Cortex of kidney (tissue), 1 donor: ENCODE measurements around the gene MIEN1.
"Not testable (repeated sequence)": the region's sequence is repeated elsewhere in the genome, so short reads cannot be mapped to it uniquely, and the experiment has no call there.

Experiments
- DNase-seq: peaks from one replicate; lab custom pipeline; 2025; lab: John Stamatoyannopoulos, UW

The MIEN1 gene

DNA sequence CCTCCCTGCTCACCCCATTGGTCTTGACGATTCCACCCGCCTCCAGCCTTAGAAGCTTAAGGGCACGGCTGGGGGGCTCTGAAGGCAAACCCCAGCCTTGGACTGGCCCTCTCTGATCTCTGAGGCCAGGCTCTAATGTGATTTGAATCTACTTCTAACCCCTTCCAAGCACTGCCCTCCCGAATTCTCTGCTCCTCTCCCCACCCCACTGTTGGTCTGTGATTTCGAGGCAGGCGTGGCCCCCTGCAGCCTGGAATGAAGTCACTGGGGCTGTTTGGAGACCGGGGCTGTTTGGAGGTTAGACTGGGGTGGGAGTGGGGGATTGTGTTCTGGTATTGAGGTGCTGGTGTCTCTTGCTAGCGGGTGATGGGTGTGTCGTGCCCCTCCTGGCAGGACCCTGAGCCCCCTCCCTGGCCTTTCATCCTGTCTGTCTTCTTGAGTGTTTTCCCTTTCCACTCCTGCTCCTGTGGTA lies 9.6 kb upstream of the MIEN1 start:
- no peak for DNase-seq

DNA sequence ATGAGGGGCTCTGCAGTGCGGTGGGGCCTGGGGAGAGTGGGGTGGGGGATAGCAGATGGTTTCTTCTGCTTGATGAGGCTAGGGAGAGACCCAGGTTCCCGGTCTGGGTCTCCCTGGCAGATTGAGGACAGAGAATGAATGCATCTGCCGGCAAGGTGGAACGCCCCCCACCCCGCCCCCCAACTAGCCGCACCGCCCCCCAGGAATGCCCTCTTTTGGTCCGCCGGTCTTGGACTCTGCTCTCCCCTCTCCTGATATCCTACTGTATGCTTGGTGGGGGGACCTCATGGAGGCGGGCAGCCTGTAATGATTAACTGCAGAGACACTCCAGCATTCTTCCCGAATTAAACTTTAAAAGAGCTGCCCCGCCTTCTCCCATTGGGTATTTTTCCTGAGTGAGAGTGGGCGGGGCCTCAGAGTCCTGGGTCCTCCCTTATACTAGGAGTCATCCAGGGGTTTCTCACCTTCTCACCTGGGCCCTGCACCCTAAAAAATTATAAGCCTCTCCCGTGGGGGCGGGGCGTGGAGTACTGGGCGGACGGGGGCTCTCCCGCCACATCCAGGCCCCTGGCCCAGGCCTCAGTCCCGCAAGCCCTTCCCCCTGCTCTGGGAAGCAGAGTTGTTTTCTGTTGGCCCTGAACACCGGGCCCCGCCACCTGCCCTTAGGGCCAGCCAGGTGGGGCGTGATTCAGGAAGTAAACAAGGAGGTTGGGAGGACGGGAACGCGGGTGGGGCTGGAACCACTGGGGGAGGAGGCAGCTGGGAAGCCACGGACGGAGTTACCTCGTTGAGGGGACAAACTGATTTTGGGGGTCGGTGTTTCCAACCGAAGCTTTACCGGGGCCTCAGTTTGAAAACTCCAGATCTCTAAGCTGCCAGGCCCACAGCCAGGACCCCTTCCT lies 8.9 kb upstream of the MIEN1 start:
- no peak for DNase-seq

DNA sequence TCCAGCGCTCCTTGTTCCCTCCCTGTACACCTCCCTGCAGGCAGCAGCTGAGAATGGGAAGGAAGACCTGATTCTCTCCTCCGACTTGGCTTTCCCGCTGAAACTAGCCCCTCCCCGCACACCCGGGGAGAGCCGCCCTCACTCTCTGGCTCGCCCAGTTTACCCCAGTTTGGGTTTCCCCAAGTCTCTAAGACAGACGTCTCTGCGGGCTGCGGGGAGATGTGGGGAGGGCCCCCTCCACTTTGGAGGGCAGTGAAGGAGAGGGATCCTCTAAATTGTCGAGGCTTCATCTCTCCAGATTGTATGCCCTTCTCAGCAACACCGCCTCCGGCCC lies 8.2 kb upstream of the MIEN1 start:
- no peak for DNase-seq

DNA sequence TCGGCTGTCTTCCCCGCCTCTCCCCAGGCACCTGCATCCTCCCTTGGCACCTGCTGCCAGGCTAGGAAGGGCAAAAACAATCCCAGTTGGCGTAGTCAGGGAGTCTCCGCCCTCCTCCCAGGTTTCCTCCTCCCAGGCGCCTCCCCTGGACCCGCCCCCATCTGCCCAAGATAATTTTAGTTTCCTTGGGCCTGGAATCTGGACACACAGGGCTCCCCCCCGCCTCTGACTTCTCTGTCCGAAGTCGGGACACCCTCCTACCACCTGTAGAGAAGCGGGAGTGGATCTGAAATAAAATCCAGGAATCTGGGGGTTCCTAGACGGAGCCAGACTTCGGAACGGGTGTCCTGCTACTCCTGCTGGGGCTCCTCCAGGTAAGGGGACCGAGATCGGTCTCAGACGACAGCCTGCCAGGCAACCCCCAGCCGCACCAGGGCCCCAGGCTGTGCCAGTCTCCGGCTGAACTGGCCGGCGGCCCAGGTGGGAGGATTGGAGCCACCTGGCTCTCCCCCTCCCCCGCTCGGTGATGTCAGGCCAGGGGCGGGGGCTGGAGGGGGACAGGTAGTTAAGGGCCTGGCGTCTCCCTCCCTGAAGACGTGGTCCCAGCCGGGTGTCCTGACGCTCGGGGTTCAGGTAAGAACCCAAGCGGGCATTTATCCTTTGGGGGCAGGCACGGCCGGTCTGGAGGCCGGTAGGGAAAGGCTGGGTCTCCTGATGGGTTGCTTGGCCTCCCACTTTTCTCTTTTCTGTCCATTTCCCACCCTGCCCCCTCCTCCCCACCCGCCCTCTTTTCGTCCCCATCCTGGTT lies 7.6 kb upstream of the MIEN1 start, which contains the start of gene GRB7:
Gene GRB7, plus strand, starts transcription at position 179 of the 808 bp plus-strand sequence. CDS start 4,364 bp downstream, outside the sequence.
- DNase-seq = no peak

DNA sequence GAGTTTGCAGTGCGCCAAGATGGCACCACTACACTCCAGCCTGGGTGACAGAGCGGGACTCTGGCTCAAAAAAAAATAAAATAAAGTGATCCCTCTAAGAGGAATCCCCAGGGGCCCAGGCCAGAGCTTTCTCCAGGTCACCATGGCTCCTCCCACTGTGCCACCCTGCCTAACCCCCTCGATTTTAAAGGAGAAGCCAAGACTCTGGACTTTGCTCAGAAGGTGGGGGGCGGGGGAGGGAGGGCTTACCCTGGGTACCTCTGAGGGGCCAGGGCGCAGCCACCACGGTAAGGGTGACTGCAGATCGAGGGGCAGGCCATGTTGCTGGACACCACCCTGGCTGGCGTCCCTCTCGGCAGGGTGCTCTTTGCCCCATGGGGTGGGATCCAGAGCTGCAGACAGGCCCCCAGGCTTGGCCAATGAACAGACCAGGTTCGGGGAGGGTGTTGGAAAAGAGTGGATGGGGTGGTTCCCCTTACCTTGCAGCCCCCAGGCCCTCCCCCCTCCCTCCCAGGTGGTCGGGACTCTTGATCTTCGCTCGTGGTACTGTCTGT lies 7.0 kb upstream of the MIEN1 start:
- no peak for DNase-seq

DNA sequence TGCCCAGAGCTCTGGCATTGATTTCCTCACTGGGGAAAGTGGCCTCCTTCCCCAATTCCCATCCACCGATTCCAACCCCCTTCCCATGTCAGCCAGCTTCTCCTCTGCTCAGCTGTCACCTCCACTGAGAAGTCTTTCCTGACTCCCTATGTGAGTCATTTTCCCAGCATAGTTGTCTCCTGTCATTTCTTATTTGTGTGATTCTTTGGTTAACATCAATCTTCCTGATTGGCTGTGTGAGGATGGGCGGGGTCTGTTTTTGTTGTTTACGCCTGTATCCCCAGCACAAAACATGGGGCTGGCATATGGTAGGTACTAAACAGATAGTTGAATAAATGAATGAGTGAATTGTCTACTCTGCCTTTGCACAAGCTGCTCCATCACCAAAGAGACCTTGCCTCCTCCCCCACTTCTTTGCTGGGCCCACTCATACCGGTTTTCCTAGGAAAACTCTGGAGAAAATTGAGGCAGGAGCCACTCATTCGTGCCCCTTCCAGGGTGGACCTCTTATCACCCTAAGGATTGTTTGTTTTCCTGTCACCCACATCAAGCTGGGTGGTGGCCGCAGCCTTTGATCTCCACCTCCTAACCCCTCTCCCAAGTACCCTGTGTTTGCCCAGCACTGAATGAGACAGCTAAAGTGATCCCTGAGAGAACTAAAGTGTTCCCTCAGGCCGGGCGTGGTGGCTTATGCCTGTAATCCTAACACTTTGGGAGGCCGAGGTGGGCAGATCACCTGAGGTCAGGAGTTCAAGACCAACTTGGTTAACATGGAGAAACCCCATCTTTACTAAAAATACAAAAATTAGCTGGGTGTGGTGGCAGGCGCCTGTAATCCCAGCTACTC lies 6.2 kb upstream of the MIEN1 start:
- DNase-seq = no peak

DNA sequence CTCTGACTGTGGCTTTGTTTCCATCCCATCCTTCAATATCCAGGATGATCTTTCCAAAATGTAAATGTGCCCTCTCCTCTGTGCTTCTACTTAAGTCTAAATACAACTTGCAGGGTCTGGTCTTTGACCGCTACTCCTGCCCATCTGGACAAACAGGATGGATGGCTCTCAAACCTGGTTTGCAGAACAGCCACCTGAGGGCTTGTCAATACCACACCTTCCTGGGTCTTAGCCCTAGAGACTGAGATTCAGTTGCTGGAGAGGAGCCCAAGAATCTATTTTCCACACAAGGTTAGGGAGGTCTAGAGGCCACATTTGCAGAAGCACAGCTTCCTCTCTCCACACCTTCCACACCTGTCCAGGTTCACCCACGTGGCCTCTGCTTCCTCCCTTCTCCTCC lies 5.5 kb upstream of the MIEN1 start:
- no peak for DNase-seq

DNA sequence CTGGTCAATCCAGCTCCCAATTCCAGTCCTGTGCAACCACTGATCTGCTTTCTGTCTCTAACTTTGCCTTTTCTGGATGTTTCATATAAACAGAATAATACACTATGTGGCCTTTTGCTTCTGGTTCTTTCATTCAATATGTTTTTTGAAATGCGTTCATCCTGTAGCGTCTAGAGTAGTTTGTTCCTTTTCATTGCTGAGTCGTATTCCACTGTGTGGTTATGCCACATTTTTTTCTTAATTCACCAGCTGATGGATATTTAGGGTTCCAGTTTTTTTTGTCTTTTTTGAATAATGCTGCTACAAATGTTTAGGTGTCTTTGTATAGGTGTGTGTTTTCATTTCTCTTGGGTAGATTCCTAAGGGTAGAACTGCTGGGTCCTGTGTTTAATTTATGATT lies 2.3 kb upstream of the MIEN1 start:
- DNase-seq = no peak

DNA sequence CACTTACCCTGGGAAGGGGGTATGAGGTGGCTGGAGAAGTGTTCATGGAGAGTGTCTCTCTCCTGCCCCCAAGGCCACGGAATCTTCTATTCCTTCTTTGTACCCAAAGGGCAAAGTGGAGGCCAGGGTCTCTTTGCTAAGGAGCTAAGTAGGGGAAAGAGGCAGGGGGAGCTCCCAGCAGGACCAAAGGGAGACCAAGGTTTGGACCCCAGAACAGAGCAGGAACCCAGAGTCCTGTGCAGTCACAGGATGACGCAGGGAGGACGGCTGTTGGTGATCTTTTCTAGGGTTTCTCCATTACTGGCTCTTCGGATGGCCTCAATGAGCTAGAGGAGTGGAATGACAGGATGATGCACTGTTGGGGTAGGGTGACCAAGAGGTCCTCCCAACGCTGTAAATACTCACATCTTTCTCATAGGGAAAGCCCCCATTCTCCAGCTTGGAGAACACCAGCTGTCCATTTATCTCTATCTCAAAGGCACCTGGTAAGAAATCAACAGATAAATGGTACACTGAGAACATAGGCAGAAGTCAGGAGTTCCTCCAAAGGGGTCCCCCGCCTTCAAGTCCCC lies 966 bp downstream of the MIEN1 start:
- no peak for DNase-seq

DNA sequence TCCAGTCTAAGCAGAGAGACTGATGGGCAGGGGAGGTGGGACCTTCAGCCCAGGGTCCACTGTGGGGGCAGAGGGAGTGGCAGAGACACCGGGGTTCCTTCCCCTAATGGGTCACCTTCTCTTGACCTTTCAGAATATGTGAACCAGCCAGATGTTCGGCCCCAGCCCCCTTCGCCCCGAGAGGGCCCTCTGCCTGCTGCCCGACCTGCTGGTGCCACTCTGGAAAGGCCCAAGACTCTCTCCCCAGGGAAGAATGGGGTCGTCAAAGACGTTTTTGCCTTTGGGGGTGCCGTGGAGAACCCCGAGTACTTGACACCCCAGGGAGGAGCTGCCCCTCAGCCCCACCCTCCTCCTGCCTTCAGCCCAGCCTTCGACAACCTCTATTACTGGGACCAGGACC lies 2.8 kb downstream of the MIEN1 start:
- no peak for DNase-seq

DNA sequence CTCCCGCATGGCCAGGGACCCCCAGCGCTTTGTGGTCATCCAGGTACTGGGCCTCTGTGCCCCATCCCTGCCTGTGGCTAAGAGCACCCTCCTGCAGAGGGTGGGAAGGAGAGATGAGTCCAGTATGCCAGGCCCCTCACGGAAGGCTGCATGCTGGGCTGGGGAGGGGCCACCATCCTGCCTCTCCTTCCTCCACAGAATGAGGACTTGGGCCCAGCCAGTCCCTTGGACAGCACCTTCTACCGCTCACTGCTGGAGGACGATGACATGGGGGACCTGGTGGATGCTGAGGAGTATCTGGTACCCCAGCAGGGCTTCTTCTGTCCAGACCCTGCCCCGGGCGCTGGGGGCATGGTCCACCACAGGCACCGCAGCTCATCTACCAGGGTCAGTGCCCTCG lies 3.7 kb downstream of the MIEN1 start:
- no peak for DNase-seq

DNA sequence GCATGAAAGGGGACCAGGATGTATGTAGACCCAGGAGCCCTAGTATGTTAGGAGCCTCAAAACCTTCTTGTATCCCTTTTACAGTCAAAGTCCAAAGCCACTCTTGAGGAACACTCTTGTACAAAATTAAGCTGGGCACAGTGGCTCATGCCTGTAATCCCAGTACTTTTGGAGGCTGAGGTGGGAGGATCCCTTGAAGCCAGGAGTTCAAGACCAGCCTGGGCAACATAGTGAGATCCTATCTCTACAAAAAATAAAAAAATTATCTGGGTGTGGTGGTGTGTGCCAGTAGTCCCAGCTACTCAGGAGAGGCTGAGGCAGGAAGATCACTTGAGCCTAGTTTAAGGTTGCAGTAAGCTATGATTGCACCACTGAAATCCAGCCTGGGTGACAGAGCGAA lies 4.4 kb downstream of the MIEN1 start:
- DNase-seq = not testable (repeated sequence)

DNA sequence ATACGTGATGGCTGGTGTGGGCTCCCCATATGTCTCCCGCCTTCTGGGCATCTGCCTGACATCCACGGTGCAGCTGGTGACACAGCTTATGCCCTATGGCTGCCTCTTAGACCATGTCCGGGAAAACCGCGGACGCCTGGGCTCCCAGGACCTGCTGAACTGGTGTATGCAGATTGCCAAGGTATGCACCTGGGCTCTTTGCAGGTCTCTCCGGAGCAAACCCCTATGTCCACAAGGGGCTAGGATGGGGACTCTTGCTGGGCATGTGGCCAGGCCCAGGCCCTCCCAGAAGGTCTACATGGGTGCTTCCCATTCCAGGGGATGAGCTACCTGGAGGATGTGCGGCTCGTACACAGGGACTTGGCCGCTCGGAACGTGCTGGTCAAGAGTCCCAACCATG lies 5.6 kb downstream of the MIEN1 start:
- DNase-seq = no peak

DNA sequence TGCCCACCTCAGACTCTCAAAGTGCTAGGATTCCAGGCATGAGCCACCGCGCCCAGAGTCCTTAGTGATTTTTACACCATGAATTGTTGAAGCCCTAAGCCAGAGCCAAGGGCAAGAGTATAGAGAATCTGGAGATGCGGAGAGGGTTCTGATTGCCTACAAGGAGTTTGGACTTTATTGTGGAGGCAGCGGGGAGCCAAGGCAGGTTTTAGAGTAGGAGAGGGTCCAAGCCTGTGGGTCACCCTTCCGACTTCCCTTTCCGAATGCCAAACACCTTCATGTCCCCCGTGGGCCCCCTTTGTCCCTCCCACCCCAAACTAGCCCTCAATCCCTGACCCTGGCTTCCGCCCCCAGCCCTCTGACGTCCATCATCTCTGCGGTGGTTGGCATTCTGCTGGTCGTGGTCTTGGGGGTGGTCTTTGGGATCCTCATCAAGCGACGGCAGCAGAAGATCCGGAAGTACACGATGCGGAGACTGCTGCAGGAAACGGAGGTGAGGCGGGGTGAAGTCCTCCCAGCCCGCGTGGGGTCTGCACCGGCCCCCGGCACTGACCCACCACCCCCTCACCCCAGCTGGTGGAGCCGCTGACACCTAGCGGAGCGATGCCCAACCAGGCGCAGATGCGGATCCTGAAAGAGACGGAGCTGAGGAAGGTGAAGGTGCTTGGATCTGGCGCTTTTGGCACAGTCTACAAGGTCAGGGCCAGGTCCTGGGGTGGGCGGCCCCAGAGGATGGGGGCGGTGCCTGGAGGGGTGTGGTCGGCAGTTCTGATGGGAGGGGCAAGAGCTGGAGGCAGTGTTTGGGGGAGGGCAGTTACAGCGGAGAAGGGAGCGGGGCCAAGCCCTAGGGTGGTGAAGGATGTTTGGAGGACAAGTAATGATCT lies 7.1 kb downstream of the MIEN1 start:
- DNase-seq = no peak

DNA sequence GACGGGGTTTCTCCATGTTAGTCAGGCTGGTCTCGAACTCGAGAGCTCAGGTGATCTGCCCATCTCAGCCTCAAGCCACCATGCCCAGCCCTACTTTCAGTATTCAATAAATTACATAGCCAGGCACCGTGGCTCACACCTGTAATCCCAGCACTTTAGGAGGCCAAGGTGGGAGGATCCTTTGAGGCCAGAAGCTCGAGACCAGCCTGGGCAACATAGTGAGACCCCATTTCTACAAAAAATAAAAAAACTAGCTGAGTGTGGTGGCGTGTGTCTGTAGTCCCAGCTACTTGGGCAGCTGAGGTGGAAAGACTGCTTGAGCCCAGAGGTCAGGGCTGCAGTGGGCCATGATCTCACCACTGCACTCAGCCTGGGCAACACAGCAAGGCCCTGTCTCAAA lies 8.2 kb downstream of the MIEN1 start:
- no peak for DNase-seq

DNA sequence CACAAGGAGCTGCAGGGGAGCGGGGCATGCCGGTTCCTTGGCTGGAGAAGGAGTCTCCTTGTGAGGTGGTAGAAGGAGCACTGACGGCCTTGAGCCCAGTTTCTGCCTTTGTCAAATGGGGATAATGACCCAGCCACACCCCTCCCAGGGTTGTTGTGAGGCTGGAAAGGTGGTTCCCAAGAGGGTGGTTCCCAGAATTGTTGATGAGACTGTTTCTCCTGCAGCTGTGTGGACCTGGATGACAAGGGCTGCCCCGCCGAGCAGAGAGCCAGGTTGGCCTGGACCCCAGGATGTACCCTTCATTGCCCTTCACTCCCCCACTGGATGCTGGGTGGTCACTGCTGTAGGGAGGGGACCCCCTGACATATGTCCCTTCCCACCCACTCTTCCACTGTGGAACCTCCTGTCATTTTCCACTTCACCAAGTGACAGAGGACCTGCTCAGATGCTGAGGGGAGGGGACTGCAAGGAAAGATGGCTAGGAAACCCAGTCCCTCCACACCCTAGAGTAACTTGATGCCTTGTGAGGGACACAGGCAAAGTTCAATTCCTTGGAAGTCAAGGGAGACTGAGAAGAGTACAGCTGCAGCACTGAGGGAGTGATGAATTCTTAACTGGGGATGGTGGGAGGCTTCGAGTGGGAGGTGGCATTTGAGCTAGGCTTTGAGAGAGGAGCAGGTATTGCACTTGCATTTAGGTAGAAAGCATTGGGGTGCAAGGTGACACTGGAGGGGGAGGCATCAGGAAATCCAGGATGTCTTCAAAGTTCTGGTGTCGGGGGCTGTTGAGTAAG lies 10.6 kb downstream of the MIEN1 start:
- DNase-seq = no peak

DNA sequence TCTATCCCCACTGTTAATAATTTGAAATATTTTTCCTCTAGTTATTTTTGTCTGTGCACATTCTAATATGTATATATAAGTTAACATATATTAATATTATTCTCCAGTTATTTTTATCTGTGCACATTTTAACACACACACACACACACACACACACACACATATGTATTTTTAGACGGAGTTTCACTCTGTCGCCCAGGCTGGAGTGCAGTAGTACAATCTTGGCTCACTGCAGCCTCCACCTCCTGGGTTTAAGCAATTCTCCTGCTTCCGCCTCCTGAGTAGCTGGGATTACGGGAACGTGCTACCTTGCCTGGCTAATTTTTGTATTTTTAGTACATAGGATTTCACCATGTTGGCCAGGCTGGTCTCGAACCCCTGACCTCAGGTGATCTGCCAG lies 12.7 kb downstream of the MIEN1 start:
- DNase-seq = no peak

DNA sequence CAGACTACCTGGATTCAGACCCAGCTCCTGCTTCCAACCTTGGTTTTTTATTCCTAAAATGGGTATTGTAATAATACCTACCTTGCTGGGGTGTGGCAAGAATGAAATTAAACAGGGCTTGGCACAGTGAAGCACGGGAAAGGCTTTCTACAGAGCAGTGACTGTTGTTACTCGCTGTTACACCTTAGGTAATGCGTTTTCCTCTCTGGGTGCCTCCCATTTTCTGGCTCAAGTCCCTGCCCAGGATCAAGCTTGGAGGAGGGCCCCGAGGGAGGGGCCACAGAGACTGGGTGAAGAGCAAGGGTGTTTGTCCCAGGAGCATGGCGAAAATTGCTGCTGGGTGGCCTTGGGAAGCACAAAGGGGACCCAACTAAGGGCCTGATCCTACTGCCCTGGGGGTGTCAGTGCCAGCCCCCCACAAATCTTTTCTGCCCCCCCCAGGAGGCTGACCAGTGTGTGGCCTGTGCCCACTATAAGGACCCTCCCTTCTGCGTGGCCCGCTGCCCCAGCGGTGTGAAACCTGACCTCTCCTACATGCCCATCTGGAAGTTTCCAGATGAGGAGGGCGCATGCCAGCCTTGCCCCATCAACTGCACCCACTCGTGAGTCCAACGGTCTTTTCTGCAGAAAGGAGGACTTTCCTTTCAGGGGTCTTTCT lies 13.3 kb downstream of the MIEN1 start:
- no peak for DNase-seq
